Nephron (organoid): Measurements from ENCODE around the gene SLC25A45.
A peak's percentile ranks its signal among the peaks of the same experiment; 100 is the strongest.

Source experiments
- H3K27ac Mint-ChIP-seq, 3 experiments: 2 replicates each; pipeline ENCODE4 v1.8.0; 2020; ENCODE audit warnings: mixed read lengths in 3 of 3, mild to moderate bottlenecking in 2 of 3, moderate library complexity in 1 of 3
- H3K27me3 Mint-ChIP-seq: 2 replicates; pipeline ENCODE4 v1.8.0; 2021; ENCODE audit warnings: low read depth, mild to moderate bottlenecking, moderate library complexity, mixed read lengths
- H3K36me3 Mint-ChIP-seq: 2 replicates; pipeline ENCODE4 v1.8.0; 2020; ENCODE audit warnings: low read depth, mixed read lengths
- H3K4me1 Mint-ChIP-seq: 2 replicates; pipeline ENCODE4 v1.8.0; 2020; ENCODE audit warnings: mixed read lengths
- H3K4me3 Mint-ChIP-seq, 3 experiments: 2 replicates each; pipeline ENCODE4 v1.8.0; 2020; ENCODE audit warnings: mild to moderate bottlenecking in 3 of 3, mixed read lengths in 3 of 3, moderate library complexity in 2 of 3
- H3K9me3 Mint-ChIP-seq: 2 replicates; pipeline ENCODE4 v1.8.0; 2020; ENCODE audit warnings: mixed read lengths
- TF ChIP-seq, protein P1 (sequence below), 3 experiments: fragments of 200-600 bp; sonication (generic); IDR thresholded peaks; one replicate each; pipeline ENCODE4 v1.5.0; 2021; ENCODE audit warnings: antibody characterized with exemption in 3 of 3; ENCODE audit not compliant: unreplicated experiment in 3 of 3

The SLC25A45 gene

GRCh38 chr11:65353376-65353775 is 29.1 kb downstream of the SLC25A45 start:
- H3K9me3 Mint-ChIP-seq = no peaks in the 10 kb centered on the region
- H3K36me3 Mint-ChIP-seq = peaks cover 32% of the 10 kb centered on the region
- H3K4me3 Mint-ChIP-seq = peak overlapping the region; percentile 82 to 83 (median 83)
- H3K4me1 Mint-ChIP-seq = peaks cover 18% of the 10 kb centered on the region
- H3K27me3 Mint-ChIP-seq = peaks cover 29% of the 10 kb centered on the region
- TF ChIP-seq, protein P1, sequence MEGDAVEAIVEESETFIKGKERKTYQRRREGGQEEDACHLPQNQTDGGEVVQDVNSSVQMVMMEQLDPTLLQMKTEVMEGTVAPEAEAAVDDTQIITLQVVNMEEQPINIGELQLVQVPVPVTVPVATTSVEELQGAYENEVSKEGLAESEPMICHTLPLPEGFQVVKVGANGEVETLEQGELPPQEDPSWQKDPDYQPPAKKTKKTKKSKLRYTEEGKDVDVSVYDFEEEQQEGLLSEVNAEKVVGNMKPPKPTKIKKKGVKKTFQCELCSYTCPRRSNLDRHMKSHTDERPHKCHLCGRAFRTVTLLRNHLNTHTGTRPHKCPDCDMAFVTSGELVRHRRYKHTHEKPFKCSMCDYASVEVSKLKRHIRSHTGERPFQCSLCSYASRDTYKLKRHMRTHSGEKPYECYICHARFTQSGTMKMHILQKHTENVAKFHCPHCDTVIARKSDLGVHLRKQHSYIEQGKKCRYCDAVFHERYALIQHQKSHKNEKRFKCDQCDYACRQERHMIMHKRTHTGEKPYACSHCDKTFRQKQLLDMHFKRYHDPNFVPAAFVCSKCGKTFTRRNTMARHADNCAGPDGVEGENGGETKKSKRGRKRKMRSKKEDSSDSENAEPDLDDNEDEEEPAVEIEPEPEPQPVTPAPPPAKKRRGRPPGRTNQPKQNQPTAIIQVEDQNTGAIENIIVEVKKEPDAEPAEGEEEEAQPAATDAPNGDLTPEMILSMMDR (IDR thresholded peaks at IDR 0.05; ENCODE audit: unreplicated experiment in 3 of 3) = no peak
- H3K27ac Mint-ChIP-seq = peak overlapping the region; percentile 2 to 78 (median 77)

DNA sequence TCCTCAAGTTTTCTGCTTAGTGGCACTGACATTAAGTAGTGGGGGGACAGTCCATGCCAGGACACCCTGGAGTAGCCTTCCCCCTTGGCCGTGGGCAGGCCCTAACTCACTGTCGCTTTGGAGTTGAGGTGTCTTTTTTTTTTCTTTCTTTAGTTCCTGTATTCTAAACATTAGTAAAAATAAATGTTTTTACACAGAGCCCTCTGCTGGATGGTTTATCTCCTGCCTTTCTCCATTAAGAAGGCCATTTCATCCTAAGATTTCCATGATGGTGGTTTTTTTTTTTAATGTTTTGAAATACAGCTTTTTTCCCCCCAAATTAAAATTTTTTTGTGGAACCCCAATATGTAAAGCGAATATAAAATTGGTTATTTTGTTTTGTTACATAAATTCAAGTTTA is 29.7 kb downstream of the SLC25A45 start:
- TF ChIP-seq, protein P1 (IDR thresholded peaks at IDR 0.05; ENCODE audit: unreplicated experiment in 3 of 3) = peak in 2 of 3 experiments; percentile 42 to 43
- Mint-ChIP-seq H3K4me1 (peaks cover 18% of the 10 kb centered on the region), H3K27me3 (peaks cover 23% of the 10 kb centered on the region), H3K4me3 (no peak overlapping the region), H3K27ac (peak overlapping the region in 1 of 3 experiments; percentile 53), H3K36me3 (peaks cover 33% of the 10 kb centered on the region), H3K9me3 (no peaks in the 10 kb centered on the region)

GRCh38 chr11:65351511-65351910 is 30.9 kb downstream of the SLC25A45 start:
- H3K4me3 Mint-ChIP-seq = no peak overlapping the region
- H3K4me1 Mint-ChIP-seq = peaks cover 12% of the 10 kb centered on the region
- no peaks in the 10 kb centered on the region for H3K9me3 Mint-ChIP-seq
- peaks cover 37% of the 10 kb centered on the region for H3K36me3 Mint-ChIP-seq
- TF ChIP-seq, protein P1 (IDR thresholded peaks at IDR 0.05; ENCODE audit: unreplicated experiment in 3 of 3) = no peak
- peaks cover 10% of the 10 kb centered on the region for H3K27me3 Mint-ChIP-seq
- H3K27ac Mint-ChIP-seq = no peak overlapping the region

DNA sequence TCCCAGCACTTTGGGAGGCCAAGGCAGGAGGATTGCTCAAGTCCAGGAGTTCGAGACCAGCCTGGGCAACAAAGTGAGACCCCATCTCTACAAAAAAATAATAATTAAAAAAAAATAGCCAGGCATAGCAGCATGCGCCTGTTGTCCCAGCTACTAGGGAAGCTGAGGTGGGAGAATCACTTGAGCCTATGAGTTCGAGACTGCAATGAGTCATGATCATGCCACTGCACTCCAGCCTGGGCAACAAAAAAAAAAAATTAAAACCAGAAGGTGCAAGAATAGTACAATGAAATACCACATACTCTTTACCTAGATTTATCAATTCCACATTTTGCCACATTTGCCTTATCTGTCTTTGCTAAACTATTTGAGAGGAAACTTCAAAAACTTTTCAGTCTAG is 40.6 kb downstream of the SLC25A45 start:
- TF ChIP-seq, protein P1 (IDR thresholded peaks at IDR 0.05; ENCODE audit: unreplicated experiment in 3 of 3) = no peak
- peaks cover 69% of the 10 kb centered on the region for H3K36me3 Mint-ChIP-seq
- H3K27me3 Mint-ChIP-seq = no peaks in the 10 kb centered on the region
- H3K4me1 Mint-ChIP-seq = peaks cover 10% of the 10 kb centered on the region
- no peaks in the 10 kb centered on the region for H3K9me3 Mint-ChIP-seq
- no peak overlapping the region for H3K27ac Mint-ChIP-seq
- no peak overlapping the region for H3K4me3 Mint-ChIP-seq

GRCh38 chr11:65340226-65340625 is 42.2 kb downstream of the SLC25A45 start:
- H3K36me3 Mint-ChIP-seq = peaks cover 56% of the 10 kb centered on the region
- H3K27me3 Mint-ChIP-seq = no peaks in the 10 kb centered on the region
- H3K4me1 Mint-ChIP-seq = peaks cover 15% of the 10 kb centered on the region
- H3K9me3 Mint-ChIP-seq = no peaks in the 10 kb centered on the region
- H3K4me3 Mint-ChIP-seq = no peak overlapping the region
- no peak overlapping the region for H3K27ac Mint-ChIP-seq
- TF ChIP-seq, protein P1 (IDR thresholded peaks at IDR 0.05; ENCODE audit: unreplicated experiment in 3 of 3) = no peak

GRCh38 chr11:65338676-65339075 is 43.8 kb downstream of the SLC25A45 start:
- Mint-ChIP-seq H3K4me3 (peak overlapping the region in 2 of 3 experiments; percentile 35 to 59), H3K27ac (no peak overlapping the region), H3K36me3 (peaks cover 40% of the 10 kb centered on the region), H3K9me3 (no peaks in the 10 kb centered on the region), H3K27me3 (peaks cover 2% of the 10 kb centered on the region), H3K4me1 (peaks cover 27% of the 10 kb centered on the region)
- TF ChIP-seq, protein P1 (IDR thresholded peaks at IDR 0.05; ENCODE audit: unreplicated experiment in 3 of 3) = no peak
